ENCODE measurements around the gene ROS1.

ROS1 gene

GRCh38 chr6:117465691-117466090 is 39.9 kb upstream of the ROS1 start:
- no peak for TF ChIP-seq CTCF (IDR thresholded peaks at IDR 0.05; ENCODE audit: insufficient read depth, missing control alignments)
- DNase-seq (ENCODE audit: insufficient read length, low spot score) (no peak), FAIRE-seq (no peak)

- no peak for FAIRE-seq
- DNase-seq (ENCODE audit: insufficient read length, low spot score) = no peak
- no peak for TF ChIP-seq CTCF (IDR thresholded peaks at IDR 0.05; ENCODE audit: insufficient read depth, missing control alignments)
Measured at GRCh38 chr6:117464700-117465099, 39.0 kb upstream of the ROS1 start.

- FAIRE-seq (no peak), DNase-seq (ENCODE audit: insufficient read length, low spot score) (no peak)
- TF ChIP-seq CTCF (IDR thresholded peaks at IDR 0.05; ENCODE audit: insufficient read depth, missing control alignments) = no peak
Measured at GRCh38 chr6:117463762-117464665, 38.3 kb upstream of the ROS1 start.

- FAIRE-seq (no peak), DNase-seq (ENCODE audit: insufficient read length, low spot score) (no peak)
- TF ChIP-seq CTCF (IDR thresholded peaks at IDR 0.05; ENCODE audit: insufficient read depth, missing control alignments) = no peak
Measured at GRCh38 chr6:117459204-117459944, 33.6 kb upstream of the ROS1 start.

GRCh38 chr6:117456998-117457397 is 31.3 kb upstream of the ROS1 start:
- no peak for TF ChIP-seq CTCF (IDR thresholded peaks at IDR 0.05; ENCODE audit: insufficient read depth, missing control alignments)
- DNase-seq (ENCODE audit: insufficient read length, low spot score) (no peak), FAIRE-seq (no peak)

- FAIRE-seq = no peak
- no peak for TF ChIP-seq CTCF (IDR thresholded peaks at IDR 0.05; ENCODE audit: insufficient read depth, missing control alignments)
- DNase-seq (ENCODE audit: insufficient read length, low spot score) = no peak
Measured at GRCh38 chr6:117456250-117456649, 30.5 kb upstream of the ROS1 start.

- no peak for TF ChIP-seq CTCF (IDR thresholded peaks at IDR 0.05; ENCODE audit: insufficient read depth, missing control alignments)
- DNase-seq (ENCODE audit: insufficient read length, low spot score) (no peak), FAIRE-seq (no peak)
Measured at GRCh38 chr6:117451671-117452070, 25.9 kb upstream of the ROS1 start.
